ENCODE measurements around the gene FAM20A. TPM values are rescaled to one million over a fixed set of nuclear protein-coding genes. Genes with fewer than 3 reads are reported as not detected.
"Not testable (repeated sequence)": the region's sequence is repeated elsewhere in the genome, so short reads cannot be mapped to it uniquely, and the experiment has no call there.

Gene FAM20A
- total and polyA plus RNA-seq, 2 experiments from 2014 or later, result 9.3 to 10.9 TPM

- Histone ChIP-seq H3K27me3 (replicated peaks; ENCODE audit: insufficient read depth) (no peaks in the 10 kb centered on the region), H3K4me1 (ENCODE audit: insufficient read depth) (0 out of 2 replicates have a peak, but pooled peaks cover 3% of the 10 kb centered on the region), H3K36me3 (ENCODE audit: low read depth) (no peaks in the 10 kb centered on the region), H4K20me1 (ENCODE audit: insufficient read depth) (no peaks in the 10 kb centered on the region), H2AFZ (no peak overlapping the region), H3K27ac (no peak overlapping the region), H3K4me2 (ENCODE audit: unreplicated experiment) (no peak overlapping the region), H3K4me3 (no peak overlapping the region), H3F3A (ENCODE audit: insufficient read depth) (no peaks in the 10 kb centered on the region; the same call in 1 of the 2 replicates), H3K79me2 (ENCODE audit: insufficient read depth) (no peaks in the 10 kb centered on the region), H3K9ac (no peak overlapping the region), H3K9me2 (ENCODE audit: insufficient read depth) (no peaks in the 10 kb centered on the region), H3K9me3 (ENCODE audit: low read depth) (no peaks in the 10 kb centered on the region)
- in situ Hi-C loops (cut with MboI), result no loop called here
- 85 to 88% methylated on average over 4 of the region's 4 CpGs for WGBS, 2 experiments (ENCODE audit: low coverage in 1 of 2, low lambda C conversion rate in 2 of 2, missing lambda C conversion rate in 2 of 2)
- TF ChIP-seq EZH2 (IDR thresholded peaks at IDR 0.05; ENCODE audit: insufficient read depth, poor library complexity, severe bottlenecking) (no peak), EZH2phosphoT487 (IDR thresholded peaks at IDR 0.05; ENCODE audit: insufficient read depth, low read depth) (no peak)
- DNase-seq, result no peak
Observed at GRCh38 chr17:68495081-68495480, 106.1 kb downstream of the FAM20A start.

- H3K36me3 ChIP-seq (ENCODE audit: low read depth); H3K27ac ChIP-seq; H3K79me2 ChIP-seq (ENCODE audit: insufficient read depth); H2AFZ ChIP-seq; H3F3A ChIP-seq (ENCODE audit: insufficient read depth); H3K9me2 ChIP-seq (ENCODE audit: insufficient read depth); H3K4me2 ChIP-seq (ENCODE audit: unreplicated experiment); H3K9ac ChIP-seq; DNase-seq; H3K4me1 ChIP-seq (ENCODE audit: insufficient read depth); H4K20me1 ChIP-seq (ENCODE audit: insufficient read depth); H3K9me3 ChIP-seq (ENCODE audit: low read depth); in situ Hi-C loops (cut with MboI); H3K27me3 ChIP-seq (replicated peaks; ENCODE audit: insufficient read depth); H3K4me3 ChIP-seq: not testable (repeated sequence)
- 90 to 91% methylated on average over 8 of the region's 8 CpGs for WGBS, 2 experiments (ENCODE audit: low coverage in 1 of 2, low lambda C conversion rate in 2 of 2, missing lambda C conversion rate in 2 of 2)
Observed at GRCh38 chr17:68492394-68493054, 108.6 kb downstream of the FAM20A start.

GRCh38 chr17:68491381-68492231 lies 109.6 kb downstream of the FAM20A start:
- no peak overlapping the region for H3K4me3 ChIP-seq
- no peak overlapping the region for H2AFZ ChIP-seq
- H3K79me2 ChIP-seq (ENCODE audit: insufficient read depth), result no peaks in the 10 kb centered on the region
- in situ Hi-C loops (cut with MboI), result no loop called here
- H3K9me3 ChIP-seq (ENCODE audit: low read depth), result no peaks in the 10 kb centered on the region
- no peak overlapping the region for H3K27ac ChIP-seq
- TF ChIP-seq EZH2phosphoT487 (IDR thresholded peaks at IDR 0.05; ENCODE audit: insufficient read depth, low read depth), result no peak
- no peak for TF ChIP-seq EZH2 (IDR thresholded peaks at IDR 0.05; ENCODE audit: insufficient read depth, poor library complexity, severe bottlenecking)
- H4K20me1 ChIP-seq (ENCODE audit: insufficient read depth), result no peaks in the 10 kb centered on the region
- 0 out of 2 replicates have a peak, but pooled peaks cover 3% of the 10 kb centered on the region for H3K4me1 ChIP-seq (ENCODE audit: insufficient read depth)
- no peaks in the 10 kb centered on the region for H3K9me2 ChIP-seq (ENCODE audit: insufficient read depth)
- 69 to 75% methylated on average over 12 of the region's 12 CpGs for WGBS, 2 experiments (ENCODE audit: low coverage in 1 of 2, low lambda C conversion rate in 2 of 2, missing lambda C conversion rate in 2 of 2)
- no peaks in the 10 kb centered on the region for H3K27me3 ChIP-seq (replicated peaks; ENCODE audit: insufficient read depth)
- H3K36me3 ChIP-seq (ENCODE audit: low read depth), result no peaks in the 10 kb centered on the region
- no peaks in the 10 kb centered on the region; the same call in 1 of the 2 replicates for H3F3A ChIP-seq (ENCODE audit: insufficient read depth)
- no peak overlapping the region for H3K9ac ChIP-seq
- H3K4me2 ChIP-seq (ENCODE audit: unreplicated experiment), result no peak overlapping the region
- no peak for DNase-seq

GRCh38 chr17:68489919-68490318 lies 111.2 kb downstream of the FAM20A start:
- no peak overlapping the region for H3K4me2 ChIP-seq (ENCODE audit: unreplicated experiment)
- H4K20me1 ChIP-seq (ENCODE audit: insufficient read depth), result no peaks in the 10 kb centered on the region
- in situ Hi-C loops (cut with MboI), result no loop called here
- no peaks in the 10 kb centered on the region for H3K79me2 ChIP-seq (ENCODE audit: insufficient read depth)
- no peak overlapping the region for H3K27ac ChIP-seq
- no peaks in the 10 kb centered on the region for H3K9me3 ChIP-seq (ENCODE audit: low read depth)
- no peak for DNase-seq
- no peak overlapping the region for H3K4me3 ChIP-seq
- 0 out of 2 replicates have a peak, but pooled peaks cover 3% of the 10 kb centered on the region for H3K4me1 ChIP-seq (ENCODE audit: insufficient read depth)
- TF ChIP-seq EZH2phosphoT487 (IDR thresholded peaks at IDR 0.05; ENCODE audit: insufficient read depth, low read depth) (no peak), EZH2 (IDR thresholded peaks at IDR 0.05; ENCODE audit: insufficient read depth, poor library complexity, severe bottlenecking) (no peak)
- peaks cover 12% of the 10 kb centered on the region for H3K27me3 ChIP-seq (replicated peaks; ENCODE audit: insufficient read depth)
- 36 to 42% methylated on average over 4 of the region's 4 CpGs for WGBS, 2 experiments (ENCODE audit: low coverage in 1 of 2, low lambda C conversion rate in 2 of 2, missing lambda C conversion rate in 2 of 2)
- no peaks in the 10 kb centered on the region; the same call in 1 of the 2 replicates for H3F3A ChIP-seq (ENCODE audit: insufficient read depth)
- H2AFZ ChIP-seq, result no peak overlapping the region
- H3K9me2 ChIP-seq (ENCODE audit: insufficient read depth), result no peaks in the 10 kb centered on the region
- H3K36me3 ChIP-seq (ENCODE audit: low read depth), result no peaks in the 10 kb centered on the region
- no peak overlapping the region for H3K9ac ChIP-seq

Other genes with a start within 250 kb of the FAM20A start
- 82.0 and 91.4 TPM in 2 replicates for gene WIPI1, start 143.9 kb downstream of the FAM20A start, total RNA-seq (2014; rRNA removed; shearing (Covaris generic))
- gene WIPI1, start 143.9 kb downstream of the FAM20A start, polyA plus RNA-seq (2016; fragmentation: Nextera tagmentation; extraction: Ambion mirVana), result 99.1 and 100 TPM in 2 replicates
- gene PRKAR1A, start 88.9 kb downstream of the FAM20A start, total RNA-seq (2014; rRNA removed; shearing (Covaris generic)), result 281 and 287 TPM in 2 replicates
- 331 and 332 TPM in 2 replicates for gene PRKAR1A, start 88.9 kb downstream of the FAM20A start, polyA plus RNA-seq (2016; fragmentation: Nextera tagmentation; extraction: Ambion mirVana)

Measured in GM23248 (cell line).